Stimulated activated CD8-positive, alpha-beta memory T cell treated with anti-CD3 and anti-CD28 coated beads, Interleukin-7, amount 100 ng/mL, for 1 hour (primary cell): ENCODE data around the gene LRRC8D.

Experiments
- DNase-seq, 2 donors: peaks; one replicate each; pipeline ENCODE4 v3.0.0-alpha.2; 2020; ENCODE audit warnings: low read depth in 2 of 2

Gene LRRC8D

GRCh38 chr1:89896105-89896942 is 75.5 kb downstream of the LRRC8D start:
- DNase-seq: no peak

GRCh38 chr1:89897347-89898133 is 76.7 kb downstream of the LRRC8D start:
- DNase-seq: no peak

GRCh38 chr1:89898150-89898549 is 77.3 kb downstream of the LRRC8D start:
- DNase-seq: no peak

DNA sequence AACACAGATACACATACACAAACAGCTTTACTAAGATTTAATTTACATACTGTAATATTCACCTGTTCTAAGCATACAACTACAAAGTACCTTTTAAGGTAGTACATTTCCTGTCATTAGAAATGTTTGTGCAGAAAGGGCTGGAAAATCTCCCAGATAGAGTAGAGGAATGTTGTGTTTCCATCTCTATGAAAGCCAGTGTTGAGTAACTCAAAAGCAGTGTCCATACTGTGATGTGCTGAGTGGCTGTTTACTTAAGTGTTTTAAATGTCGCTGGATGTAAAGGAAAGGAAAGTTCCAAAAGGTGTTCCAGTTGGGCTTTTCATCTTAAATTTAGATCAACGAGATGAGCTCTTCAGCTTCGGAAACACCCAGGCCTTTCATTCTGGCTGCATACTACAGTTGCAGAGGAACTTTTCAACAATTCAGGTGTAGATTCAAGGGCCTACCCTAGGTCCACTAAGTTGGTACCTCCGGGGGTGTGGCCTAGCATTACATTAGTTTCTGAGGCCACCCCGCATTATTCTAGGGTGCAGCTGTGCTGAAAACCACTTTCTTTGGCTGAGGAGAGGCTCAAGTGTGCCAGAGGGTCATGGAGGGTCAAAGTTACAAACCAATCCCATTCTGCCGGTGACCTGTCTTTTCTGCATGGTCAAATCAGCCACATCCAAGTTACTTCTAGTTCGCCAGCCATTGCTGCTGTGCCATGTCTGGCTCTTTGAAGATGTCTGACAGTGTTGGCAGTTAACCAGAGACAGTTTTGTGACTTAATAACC is 78.1 kb downstream of the LRRC8D start:
- no peak for DNase-seq

DNA sequence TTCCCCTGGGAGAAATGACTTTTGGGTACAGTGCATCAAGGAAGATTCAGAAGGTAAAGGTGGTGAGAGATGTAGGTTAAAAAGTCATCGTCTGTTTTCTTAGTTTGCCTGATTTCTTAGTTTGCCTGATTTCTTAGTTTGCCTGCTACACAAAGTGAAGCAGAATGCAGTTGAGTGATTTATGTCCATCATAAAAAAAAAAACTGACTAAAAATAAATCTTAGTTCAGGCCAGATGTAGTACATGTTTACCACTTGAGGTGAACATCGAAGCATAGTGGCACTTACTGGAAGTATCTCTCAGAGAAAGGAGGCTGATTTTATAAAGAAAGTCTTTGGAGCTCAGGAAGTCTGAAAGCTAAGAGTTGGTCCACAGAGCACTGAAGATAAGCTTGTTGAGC is 79.5 kb downstream of the LRRC8D start:
- DNase-seq: no peak

DNA sequence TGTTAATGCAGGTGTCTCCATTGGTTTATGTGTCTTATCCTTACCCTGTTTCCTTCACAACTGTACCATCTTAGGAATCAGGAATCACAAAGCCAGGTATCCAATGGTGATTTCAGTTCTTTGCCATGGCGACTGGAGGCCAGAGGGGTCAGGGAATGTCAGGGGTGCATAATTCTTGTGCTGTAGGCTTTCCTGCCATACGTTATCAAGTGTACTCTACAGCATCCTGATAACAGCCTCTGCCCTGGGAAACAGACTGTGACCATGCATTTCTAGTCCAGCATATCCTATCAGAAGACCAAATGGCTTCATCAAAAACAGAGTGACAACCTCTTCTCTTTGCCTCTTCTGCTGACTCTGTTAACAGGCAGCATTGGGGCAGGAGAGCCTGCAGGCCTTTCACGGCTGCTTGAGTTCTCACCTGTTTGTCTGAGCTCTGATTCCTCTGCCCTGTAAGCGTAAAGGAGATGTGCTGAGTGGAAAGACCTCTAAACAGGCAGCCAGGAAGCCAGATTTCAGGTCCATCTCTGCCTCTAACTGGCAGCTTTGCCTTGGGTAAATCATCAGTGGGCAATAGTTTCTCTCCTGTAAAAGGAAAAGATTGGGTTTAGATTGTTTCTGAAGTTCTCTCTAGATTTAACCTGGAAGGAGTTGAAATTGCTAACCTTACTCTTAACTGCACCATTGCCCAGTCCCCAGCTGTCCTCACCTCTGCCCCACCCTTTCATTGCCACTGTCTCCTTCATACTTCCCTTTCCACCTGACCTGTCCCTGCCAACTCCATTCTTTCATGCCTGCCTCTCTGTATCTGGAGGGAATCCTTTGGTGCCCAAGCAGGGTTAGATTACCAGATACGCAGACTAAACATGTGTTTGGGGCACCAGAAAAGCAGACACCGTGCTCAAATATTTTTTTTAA is 80.2 kb downstream of the LRRC8D start:
- DNase-seq: no peak

- DNase-seq: no peak
Observed at GRCh38 chr1:89901957-89902669, 81.3 kb downstream of the LRRC8D start.

GRCh38 chr1:89903550-89903949 is 82.7 kb downstream of the LRRC8D start:
- DNase-seq: no peak

DNA sequence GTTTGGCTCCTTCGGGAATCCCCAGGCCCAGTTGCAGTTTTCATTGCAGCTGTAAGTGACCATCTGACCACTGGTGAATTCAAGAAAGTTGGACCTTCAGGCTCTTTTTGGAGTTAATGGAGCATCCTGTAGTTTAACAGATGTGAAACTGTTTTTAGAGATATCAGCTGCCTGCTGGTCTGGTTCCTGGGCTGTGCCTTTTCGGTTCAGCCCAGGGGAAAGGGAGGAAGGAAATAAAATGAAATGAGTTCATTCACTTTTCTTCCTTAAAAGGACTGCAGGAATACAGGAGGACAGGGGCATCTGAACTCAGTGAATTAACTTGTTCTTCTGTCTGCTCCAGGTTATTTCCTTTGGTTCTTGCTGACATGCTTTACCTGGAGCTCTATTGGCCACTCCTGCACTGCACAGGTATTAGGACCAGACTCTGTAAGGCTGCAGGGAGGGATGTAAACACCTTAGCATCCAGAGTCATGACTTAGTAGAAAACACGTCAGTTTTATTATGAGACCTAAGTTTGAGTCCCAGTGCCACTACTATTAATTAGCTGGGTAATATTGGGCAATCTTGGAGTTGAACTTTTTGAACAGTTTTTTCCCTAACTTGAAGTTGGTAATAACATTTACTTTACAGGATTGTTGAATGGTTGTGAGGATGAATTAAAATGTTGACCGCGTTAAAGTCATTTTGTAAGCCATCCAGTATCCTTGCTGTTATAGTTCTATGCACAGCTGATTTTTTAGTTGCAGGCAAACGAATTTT is 83.6 kb downstream of the LRRC8D start:
- no peak for DNase-seq

DNA sequence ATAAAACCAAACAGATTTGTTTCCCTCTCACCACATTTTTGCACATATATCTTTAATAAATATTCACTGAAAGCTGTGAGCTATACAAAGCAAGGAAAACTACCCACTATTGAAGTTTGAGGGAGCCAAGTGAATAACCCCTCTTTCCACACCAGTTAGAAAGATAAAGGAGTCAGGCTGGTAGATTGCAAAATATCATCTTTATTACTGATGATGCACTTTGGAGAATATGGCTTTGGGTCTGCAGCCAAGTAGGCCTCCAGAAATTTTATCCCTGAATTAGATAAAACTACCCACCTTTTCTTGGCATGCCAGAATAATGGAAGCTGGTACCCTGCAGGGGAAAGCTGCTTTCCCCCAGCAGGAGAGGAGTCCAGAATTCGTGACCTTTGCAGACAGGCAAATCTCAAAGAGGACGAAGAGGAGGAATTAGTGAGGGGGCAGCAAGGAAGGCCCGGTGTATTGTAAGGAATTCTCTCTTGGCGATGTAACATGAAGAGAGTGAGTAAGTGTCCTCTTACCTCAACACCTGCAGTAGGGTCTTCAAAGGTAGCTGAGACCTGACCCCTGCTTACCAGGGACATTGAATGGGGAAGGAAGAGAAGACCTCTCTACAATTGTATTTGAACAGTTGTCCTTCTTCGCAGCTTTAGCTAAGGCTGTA is 84.7 kb downstream of the LRRC8D start:
- DNase-seq: no peak

DNA sequence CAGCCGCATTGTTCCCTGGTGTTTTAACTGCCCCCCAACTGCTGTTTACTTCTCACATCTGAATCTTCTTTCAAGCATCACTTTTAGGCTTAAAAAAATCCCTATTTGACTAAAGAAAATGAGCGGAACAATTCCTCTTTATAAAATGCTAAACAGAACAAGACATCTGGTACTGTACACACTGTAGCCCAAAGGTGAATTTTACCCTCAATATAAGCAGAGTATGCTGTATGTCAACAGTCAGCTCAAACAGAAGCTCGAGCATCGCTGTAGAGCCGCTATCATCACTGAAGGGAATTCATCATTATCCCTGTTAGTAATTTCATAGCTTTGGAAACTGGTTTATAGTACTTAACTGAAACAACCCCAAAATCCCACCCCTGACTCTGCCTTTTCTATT is 85.3 kb downstream of the LRRC8D start:
- DNase-seq: no peak

DNA sequence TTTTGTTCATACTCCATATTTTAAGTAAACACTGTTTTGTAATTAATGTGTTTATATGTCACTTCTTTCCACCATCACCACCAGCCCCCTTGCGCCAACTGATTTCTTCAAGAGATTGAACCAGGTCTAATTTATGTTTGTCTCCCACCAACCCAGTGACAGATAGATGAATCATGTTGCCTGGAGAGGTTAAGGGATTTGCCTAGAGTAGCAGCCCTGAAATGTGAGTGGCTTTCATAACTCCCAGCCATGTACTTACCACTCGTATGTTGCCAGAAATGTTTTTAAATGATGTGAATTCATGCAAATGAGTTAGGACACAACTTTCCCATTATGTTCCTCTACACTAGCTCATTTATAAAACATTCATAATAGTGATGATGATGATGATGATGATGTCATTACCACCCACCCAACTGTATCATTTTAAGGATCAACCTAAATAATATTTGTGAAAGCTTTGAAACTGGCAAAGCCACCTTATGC is 86.9 kb downstream of the LRRC8D start:
- no peak for DNase-seq

GRCh38 chr1:89908273-89908671 is 87.4 kb downstream of the LRRC8D start:
- DNase-seq: no peak

GRCh38 chr1:89908672-89909436 is 88.0 kb downstream of the LRRC8D start:
- DNase-seq: no peak

DNA sequence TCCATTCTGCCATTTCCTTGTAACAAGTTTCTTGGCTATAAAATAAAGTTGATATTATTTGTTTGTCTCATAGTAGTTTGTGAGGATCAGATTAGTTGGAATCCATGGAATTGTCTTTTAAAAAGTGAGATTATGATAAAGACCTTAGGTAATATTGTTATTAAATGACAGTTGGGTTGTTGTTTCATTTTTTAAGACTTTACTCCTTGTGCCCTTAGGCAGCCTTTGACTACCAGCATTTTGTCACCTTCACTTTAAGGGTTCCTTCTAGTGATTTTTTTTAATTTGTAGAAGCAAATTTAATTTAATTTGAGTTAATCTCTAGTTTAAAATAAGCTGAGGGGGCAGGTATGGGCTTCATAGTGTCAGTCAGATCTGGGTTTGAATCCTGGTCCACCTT is 89.4 kb downstream of the LRRC8D start:
- no peak for DNase-seq

GRCh38 chr1:89910780-89911179 is 89.9 kb downstream of the LRRC8D start:
- no peak for DNase-seq

DNA sequence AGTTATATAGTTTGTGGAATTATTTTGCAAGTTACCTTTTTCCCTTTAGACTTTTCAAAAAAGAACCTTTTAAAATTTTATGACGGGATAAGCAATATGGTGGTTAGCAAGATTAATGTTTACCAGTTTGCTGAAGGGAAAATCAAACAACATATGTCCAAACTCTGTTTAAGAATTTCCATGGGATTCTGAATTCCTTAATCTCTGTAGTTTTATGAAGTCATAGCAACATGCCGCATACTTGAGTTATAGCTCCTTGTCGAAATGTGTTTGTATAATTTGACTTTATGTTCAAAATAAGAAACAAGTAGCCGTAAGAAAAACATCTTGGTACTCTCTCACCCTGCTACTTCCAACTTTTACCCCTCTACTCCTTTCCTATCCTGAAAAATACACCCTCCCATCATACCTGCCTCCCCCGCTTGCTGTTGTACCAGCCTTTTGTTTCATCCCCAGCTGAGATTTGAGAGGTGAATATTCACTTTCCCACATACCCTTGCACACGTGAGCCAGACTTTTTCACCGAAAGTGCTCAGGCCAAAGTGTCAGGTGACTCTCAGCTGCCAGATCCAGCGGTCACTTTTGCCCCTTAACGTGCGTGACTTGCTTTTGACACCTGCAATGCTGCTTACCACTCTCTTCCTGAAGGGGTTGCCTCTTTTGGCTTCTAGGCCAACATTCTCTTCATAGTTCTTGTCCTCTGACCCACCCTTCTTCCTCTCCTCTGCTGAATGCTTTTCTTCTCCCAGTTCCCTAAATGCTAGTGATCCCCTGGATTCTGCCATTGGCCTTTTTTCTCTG is 90.6 kb downstream of the LRRC8D start:
- no peak for DNase-seq

DNA sequence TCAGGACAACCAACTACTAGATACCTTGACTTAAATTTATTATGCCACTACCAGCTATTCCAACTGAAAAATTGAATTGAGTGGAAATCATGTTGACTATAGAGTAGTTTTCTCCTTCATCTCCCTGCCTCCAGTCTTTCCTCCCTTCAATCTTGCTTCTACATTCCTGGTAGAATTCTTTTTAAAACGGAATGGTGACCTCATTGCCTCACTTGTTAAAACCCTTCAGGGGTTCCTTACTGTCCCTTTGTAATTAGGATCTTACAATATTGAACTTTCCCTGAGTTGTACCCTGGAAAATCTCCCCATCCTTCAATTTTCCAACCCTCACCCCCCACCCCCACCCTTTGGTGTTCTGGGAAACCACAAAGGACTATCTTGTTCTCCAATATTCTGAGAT is 91.2 kb downstream of the LRRC8D start:
- DNase-seq: no peak
